Measurements from ENCODE around the gene TEX2.

DNA sequence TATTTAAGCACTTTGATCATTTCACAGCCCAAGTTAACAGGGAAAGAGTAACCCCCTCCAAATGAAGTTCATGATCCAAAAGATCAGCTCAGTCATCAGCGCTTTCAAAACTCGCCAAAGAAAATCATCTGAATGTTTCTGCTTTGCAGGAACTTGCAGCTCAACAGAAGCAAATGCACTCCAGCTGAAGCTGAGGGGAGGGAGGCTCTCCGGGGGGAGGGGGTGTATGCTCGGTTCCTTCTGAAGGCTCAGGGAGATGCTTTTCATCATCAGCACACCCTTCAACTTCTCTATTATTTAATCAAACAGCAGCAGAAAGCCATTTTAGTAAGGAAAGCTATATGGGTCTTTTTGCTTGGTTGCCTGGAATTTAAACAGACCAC is 108.8 kb downstream of the TEX2 start:
- TF ChIP-seq, protein P1, sequence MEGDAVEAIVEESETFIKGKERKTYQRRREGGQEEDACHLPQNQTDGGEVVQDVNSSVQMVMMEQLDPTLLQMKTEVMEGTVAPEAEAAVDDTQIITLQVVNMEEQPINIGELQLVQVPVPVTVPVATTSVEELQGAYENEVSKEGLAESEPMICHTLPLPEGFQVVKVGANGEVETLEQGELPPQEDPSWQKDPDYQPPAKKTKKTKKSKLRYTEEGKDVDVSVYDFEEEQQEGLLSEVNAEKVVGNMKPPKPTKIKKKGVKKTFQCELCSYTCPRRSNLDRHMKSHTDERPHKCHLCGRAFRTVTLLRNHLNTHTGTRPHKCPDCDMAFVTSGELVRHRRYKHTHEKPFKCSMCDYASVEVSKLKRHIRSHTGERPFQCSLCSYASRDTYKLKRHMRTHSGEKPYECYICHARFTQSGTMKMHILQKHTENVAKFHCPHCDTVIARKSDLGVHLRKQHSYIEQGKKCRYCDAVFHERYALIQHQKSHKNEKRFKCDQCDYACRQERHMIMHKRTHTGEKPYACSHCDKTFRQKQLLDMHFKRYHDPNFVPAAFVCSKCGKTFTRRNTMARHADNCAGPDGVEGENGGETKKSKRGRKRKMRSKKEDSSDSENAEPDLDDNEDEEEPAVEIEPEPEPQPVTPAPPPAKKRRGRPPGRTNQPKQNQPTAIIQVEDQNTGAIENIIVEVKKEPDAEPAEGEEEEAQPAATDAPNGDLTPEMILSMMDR (optimal IDR thresholded peaks at IDR 0.05 in 1 of 3, IDR thresholded peaks at IDR 0.05 in 1 of 3, conservative IDR thresholded peaks at IDR 0.05 in 1 of 3; ENCODE audit: extremely low read depth in 1 of 3, insufficient read depth in 2 of 3, low read length in 3 of 3): no peak
- no peak for TF ChIP-seq EZH2 (IDR thresholded peaks at IDR 0.05; ENCODE audit: low read length)

Data from keratinocyte (primary cell).